Suppressor macrophage treated with lipopolysaccharide for 1 hour (primary cell): ENCODE results near the gene LRRC3B.
"Not testable (repeated sequence)": the region's sequence is repeated elsewhere in the genome, so short reads cannot be mapped to it uniquely, and the experiment has no call there.

Source experiments
- DNase-seq, 3 donors: peaks; one replicate each; pipeline ENCODE4 v3.0.0-alpha.2; 2020 to 2022

LRRC3B gene, protein sequence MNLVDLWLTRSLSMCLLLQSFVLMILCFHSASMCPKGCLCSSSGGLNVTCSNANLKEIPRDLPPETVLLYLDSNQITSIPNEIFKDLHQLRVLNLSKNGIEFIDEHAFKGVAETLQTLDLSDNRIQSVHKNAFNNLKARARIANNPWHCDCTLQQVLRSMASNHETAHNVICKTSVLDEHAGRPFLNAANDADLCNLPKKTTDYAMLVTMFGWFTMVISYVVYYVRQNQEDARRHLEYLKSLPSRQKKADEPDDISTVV

DNA sequence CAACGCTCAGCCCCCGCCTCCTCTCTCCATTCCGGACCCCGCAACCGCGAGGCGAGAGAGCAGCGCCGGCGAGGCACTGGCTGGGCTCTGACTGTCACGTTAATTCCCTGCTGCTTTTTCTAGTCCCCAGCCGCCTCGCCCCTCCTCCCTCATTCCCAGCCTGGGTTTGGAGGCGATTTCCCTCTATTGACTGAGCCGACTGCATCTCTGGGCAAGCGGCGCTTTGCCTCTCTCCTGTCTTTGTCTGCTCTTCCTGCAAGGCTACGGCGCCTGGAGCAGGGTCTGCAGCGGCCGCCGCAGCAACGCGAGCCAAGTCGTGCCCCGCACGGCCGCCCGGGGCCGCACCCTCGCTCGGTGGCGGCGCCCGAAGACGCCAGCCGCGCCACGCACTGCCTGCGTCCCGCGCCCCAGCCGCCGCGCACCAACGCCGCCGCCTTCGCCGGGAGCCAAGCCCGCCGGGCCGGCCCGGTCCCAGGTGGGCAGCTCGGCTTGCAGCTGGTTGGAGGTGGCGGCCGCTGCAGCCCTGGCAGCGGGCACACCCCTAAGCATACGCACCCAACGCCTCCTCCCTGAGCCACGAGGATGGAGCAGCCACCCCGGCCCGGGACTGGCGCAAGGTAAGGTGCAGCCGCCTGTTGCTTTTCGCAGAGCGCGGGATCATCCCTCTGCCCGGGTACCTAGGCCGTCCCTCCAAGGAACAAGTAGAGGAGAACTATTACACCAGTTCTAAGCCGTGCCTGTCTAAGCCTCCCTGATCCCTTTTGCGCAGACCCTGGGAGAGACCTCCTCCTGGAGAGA lies at the start of gene LRRC3B:
Gene LRRC3B, plus strand, starts transcription at position 152 of the 798 bp plus-strand sequence. CDS start 86,901 bp downstream, outside the sequence.
- DNase-seq, result no peak

DNA sequence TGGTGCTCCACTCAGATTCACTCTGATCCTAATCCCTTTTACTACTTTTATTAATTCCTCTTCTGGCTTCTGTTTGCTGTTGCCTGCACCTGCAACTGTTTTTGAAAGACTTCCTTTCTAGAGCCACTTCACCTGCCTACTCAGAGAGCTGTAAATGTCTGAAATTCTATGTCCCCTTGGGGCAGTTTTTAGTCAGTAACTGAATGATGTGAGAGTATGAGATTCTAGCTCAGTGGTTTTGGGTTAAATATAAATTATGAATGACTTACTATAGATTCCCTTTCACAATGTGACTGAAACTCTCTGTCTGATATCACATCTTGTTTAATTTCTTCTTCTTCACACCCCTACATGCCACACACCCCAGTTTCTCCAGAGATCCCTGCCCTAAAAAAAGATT lies 47.8 kb upstream of the LRRC3B start:
- no peak for DNase-seq

DNA sequence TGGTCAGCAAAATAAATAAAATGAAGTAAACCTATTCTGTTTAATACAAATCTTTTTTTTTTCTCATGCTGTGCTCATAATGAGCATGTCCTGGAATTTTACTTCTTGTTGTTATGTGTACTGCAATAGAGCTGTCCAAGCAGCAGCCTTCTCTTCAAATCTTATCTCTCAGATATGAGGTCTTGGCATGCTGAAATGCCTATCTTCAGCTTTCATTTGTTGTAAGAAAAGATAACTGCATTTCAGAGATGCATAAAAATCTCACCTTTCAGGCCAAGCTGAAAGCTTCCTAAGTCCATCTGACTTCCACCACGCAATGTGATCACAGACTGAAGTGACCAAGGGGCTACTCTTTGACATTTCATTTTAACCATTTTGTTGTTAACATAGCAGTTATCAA lies 43.5 kb upstream of the LRRC3B start:
- DNase-seq, result no peak

DNA sequence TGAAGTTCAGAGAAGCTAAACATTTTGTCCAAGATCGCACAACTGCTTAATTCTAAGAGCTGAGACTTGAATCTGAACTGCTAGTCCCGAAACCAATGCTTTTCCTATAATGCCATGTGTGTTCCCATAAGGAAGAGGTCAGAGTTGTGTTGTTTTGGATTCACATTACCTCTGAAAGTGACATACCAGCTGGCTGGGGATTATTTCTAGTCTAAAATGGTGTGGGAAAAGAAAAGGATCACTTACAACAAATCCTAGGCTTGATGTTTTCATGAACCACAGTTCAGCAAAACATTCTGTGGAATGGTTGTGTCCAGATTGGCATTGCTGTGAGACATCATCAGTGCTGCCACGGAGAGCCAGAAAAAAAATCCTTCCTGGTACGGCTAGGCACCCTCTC lies 35.0 kb upstream of the LRRC3B start:
- DNase-seq, result no peak

DNA sequence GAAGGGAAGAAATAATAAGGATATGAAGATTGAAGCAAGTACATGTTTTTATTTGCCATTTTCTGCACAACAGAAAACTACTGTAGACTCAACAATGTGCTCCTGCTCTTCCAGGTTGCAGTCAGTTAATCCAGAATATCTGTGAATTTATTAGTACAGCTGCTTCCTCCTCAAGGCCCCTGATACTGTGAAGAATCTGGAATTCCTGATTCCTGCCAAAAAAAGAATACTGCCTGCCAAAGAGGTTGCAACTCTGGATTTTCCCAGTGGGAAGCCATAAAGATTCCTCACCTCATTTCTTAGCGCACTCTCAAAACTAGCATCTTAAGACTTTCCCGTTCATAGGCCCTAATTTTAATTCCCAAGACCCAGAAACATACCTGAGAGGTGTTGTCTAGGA lies 33.6 kb upstream of the LRRC3B start:
- no peak for DNase-seq

DNA sequence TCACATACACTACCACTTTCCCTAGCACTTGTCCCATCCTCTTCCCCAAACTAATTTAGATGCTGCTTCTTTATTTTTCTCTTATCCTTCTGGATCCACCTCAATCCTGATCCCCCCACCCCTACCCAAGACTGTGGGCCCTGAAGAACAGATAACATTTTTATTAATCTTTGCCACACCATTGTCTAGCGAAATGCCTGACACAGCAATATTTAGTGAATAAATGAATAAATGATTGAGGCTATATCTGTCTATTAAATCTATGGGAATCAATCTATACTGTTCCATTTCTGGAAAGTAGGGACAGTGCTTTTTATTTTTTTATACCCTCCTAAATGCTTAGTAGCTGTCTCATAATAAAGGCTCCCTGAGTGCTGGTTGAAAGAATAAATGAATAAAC lies 32.9 kb upstream of the LRRC3B start:
- DNase-seq, result no peak

DNA sequence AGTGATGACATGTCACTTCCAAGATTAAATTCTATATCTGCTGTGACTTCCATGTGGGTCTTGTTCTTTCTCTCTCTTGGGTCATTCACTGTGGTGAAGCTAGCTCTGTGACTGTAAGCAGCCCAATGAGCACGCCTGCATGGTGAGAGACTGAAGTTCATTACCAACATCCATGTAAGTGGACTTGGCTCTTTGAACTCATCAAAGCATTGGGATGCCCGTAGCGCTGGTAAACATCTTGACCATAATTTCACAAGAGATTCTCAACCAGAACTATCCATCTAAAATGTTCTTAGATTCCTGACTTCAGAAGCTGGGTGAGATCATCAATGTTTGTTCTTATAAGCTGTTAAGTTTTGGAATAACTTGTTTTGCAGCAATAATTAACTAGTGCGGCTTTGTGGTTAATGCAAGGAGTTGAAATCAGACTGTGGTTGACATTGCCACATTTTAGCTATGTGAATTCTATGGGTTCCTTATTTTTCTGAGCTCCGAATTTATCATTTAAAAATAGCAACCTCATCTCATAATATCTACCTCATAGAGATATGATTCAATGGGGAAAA lies 31.6 kb upstream of the LRRC3B start:
- no peak for DNase-seq

DNA sequence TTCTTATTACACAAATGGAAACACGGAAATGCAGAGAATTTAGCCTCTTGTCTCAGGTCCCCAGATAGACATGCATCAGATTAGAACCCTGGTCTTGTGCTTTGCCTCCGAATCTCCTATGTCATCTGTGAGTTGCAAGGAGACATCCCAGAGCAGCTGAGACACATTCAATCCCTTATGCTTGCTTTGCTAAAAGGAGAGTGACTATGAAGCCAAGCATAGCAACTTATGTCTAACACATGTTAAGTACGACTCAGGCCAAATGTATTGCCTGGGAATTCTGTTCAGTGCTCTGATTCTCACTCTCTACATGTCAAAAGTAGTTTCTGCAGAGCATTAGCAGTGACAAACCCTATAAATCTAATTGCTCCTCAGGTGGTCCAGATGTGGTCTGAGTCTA lies 30.6 kb upstream of the LRRC3B start:
- DNase-seq, result no peak

DNA sequence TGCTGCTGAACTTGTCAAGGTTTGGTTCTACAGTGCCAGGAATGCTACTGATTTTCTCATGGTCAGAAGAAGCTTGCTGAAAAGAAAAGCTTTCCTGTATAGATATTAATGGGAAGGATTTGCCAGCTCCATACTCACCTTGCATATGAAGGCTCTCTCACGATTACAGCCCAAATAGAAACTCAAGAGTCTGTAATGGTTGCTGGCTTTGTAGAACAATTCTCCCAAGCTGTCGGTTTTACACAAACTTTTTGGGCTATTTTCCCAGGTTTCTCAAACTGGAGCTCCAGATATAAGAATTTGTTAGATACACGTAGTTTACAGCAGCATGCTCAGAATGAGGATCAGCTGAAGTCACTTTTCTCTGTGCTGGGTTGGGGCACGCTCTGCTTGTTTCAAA lies 30.1 kb upstream of the LRRC3B start:
- no peak for DNase-seq

DNA sequence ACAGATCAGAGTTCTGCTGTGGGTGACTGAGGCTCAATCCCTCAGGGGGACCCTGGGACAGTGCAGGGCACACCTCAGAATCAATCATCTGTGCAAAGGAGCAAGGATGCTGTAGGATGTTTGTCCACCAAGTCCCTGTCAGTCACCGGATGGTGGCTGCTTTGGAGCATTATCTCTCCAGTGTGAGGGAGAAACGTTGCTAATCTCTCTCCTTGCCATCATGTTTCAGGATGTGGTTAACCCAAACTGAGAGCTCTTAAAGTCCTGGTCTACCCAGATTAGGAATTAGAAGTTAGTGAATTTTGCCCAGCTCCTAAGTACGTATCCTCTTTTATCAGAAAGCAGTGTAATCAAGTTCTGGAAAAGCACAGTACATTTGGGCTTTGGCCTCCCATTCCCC lies 26.2 kb upstream of the LRRC3B start:
- DNase-seq, result no peak

DNA sequence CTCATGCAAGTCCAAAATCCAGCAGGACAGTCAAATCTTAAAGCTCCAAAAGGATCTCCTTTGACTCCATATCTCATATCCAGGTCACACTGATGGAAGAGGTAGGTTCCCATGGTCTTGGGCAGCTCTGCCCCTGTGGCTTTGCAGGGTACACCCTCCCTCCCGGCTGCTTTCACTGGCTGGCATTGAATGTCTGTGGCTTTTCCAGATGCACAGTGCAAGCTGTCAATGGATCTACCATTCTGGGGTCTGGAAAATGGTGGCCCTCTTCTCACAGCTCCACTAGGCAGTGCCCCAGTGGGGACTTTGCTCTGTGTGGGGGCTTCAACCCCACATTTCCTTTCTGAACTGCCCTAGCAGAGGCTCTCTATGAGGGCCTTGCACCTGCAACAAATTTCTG lies 19.3 kb upstream of the LRRC3B start:
- not testable (repeated sequence) for DNase-seq

DNA sequence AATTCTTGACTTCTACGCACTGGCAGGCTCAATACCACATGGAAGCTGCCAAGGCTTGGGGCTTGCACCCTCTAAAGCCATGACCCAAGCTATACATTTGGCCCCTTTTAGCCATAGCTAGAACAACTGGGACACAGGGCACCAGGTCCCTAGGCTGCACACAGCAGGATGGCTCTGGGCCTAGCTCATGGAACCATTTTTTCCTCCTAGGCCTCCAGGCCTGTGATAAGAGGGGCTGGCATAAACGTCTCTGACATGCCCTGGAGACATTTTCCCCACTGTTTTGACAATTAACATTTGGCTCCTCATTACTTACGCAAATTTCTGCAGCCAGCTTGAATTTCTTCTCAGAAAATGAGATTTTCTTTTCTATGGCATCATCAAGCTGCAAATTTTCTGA lies 18.8 kb upstream of the LRRC3B start:
- DNase-seq, result not testable (repeated sequence)

DNA sequence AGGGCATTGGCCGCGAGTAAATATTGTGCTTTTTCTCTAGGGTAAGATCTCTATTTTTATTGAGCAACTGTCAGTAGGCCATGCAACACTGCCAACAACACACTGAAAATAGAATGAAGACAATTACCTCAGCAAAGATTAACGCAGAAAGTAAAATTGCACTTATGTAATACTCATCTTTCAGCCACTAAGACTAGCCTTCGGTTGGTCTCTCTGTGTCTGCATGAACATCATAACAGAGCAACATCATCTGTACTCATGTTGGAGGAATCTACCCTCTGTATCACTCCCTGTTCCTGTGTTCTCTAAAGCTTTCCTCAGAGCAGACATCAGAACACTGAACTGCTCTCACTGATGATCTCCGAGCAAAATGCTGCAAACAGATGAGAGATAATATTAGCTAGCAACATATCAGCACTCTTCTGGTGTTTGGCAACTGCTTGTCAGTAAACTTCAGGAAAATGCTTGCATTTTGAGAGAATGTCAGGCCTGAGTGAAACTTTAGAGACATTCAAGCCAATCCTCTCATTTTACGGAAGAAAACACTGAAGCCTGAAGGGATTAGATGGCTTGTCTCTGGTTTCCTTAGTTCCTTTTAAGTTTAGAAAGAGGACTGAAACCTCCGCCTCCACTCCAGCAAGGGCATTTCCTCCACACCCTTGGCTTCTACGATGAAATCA lies 8.4 kb upstream of the LRRC3B start:
- no peak for DNase-seq

DNA sequence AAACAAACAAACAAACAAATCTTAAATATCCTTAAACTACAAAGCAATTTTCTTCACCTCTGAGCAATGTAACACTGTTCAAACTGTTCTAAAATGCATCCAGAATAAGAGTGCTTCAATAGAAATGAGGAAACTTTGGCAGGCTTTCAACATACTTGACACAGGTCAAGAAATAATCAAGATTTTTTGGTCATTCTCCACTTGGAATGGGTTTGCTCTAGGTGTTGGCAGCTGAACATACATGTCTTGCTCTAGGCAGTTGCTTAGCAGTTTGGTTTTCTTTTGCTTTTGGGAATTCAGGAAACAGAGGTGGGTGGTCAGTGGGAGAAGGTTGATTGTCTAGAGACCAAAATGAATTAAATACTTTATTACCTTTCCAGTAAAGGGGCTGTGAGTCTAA lies 1.4 kb upstream of the LRRC3B start:
- no peak for DNase-seq

DNA sequence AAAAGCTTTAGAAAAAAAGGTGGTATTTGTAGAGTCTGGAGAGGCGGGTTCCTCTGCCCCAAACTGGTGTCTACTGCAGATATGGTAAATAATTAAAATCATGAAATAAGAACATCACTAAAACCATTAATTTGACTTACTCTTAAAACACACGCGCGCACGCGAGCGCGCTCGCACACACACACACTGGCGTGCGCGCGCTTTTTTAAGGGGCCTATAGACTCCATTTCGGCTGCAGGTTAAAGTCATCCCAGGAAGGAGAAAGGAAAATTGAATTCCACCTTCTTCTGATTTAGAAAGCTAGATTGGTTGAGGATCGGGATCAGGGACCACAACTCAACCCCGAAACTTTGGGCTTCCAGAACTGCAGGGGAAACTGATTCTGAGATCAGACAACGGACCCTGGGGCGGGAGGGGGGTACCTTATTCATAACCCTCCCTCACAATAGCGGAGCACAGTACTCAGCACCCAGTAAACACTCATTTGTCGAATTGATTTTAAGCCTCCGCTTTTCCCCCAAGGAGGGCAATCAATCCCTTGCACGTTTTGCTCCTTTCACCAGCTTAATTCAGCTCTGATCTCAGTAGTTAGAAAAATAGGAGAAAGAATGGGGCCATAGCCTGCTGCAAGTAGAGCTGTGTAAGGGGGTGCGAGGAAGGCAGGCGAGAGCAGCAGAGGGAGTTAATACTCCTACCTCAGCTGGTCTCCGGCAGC lies 509 bp upstream of the LRRC3B start:
- DNase-seq, result no peak

DNA sequence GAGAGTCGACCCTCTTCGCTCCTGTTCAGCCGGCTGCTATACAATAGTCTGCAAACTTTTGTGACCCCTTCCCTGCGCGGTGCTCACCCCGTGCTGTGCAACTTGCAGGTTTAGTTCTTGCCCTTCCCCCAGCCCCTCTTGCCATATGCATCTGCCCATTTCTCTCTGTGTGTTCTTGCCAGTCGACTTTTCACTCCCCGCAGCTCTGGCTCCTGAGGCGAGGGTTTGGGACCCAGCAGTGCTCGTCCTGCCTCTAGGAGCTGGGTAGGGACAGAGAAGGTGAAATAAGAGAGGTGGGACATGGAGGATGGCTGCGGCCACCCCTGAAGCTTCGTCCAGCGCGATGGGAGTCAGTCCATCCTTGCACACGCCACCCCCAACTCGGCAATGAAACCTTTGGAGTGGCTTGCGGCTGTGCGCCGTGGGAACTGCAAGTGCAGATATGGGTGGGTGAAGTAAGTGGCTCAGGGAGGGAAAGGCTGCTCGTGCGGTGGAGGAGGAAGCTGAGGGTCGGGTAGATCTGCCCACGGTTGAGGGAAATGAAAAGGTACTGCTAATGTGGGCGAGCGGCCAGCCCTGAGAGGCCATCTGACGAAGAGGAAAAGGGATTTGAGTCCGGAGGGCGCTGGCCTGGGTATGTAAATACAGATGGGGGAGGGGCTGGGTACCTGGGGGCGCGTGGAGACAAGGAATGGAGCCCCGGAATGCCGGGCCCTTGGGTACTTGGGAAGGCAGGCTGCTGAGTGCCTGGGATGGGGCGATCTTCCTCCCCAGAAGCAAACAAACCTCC lies 1.0 kb downstream of the LRRC3B start:
- DNase-seq, result no peak

DNA sequence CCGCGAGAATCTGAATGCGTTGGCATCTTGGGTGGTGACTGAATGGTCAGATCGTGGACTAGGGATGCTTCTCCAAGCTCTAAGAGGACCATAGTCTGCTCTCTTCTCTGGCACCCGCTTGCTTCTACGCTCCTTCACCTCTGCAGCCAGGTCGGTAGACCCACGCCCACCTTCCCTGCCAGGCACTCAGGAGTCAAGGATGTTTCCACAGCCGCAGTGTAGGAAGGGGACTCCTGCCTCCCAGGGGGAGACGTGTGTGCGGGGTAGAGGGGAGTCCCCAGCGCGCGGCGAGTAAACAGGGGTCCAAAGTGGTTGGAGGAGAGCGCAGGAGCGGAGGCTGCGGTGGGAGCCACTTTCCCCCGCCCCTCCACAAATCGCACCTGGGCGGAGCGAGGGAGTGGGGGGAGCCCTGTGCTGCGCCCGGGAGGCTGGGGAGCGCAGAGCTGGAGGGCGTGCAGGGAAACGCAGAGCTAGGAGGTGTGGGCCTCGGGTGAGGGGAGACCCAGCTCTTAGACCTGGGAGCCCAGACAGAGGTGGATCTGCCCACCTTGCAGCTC lies 1.7 kb downstream of the LRRC3B start:
- DNase-seq, result no peak

DNA sequence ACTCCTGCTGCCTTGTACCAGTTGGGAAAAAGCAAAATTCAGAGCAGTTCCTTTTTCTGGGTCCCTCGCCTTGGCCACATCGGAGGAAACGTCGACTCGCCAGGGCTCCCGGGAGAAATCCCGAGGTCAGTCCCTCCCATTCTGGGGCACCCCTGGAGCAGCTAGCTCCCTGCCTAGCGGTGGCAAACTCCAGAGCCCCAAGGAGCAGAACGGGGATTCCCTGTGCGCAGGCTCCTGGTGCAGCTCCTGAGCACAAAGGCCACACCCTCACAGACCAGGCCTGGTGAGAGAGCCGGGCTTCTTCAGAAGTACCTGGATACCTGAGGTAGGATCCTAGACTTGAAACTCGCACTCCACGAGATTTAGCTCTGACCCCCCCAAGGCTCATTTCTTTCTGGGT lies 2.6 kb downstream of the LRRC3B start:
- no peak for DNase-seq

DNA sequence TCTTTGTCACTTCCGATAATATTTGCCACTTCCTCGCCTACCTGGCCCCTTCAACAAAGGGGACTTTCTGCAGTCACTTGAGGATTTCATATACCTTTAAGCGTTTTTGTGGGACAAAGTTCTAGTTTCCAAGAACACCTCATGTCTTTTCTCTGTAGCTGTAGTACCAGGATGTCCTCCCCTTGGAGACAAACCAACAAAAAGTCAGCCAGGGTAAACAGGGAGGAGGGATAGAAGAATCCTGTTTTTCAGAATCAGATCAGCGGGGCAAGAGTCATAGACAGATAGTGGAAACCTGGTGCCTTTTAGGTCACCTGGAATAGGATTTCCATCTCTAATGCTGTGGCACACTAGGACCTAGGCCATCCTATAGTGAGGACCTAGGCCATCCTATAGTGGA lies 4.5 kb downstream of the LRRC3B start:
- DNase-seq, result no peak

DNA sequence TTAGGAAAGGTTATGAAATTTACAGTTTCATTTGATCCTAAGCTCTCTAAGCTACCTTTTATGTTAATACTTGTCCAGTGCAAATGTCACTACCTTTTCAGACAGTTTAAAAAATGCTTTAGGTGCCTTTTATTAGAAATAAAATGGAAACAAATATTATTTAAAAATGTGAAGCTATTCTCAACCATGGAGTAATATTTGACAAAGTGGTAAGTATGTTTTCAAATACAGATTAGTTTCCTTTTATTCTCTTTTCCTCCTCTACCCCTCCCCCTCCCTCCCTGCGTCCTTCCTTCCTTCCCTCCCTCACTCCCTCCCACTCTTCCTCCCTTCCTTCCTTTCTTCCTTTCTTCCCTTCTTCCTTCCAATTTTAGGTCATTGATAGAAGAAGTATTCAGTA lies 6.3 kb downstream of the LRRC3B start:
- DNase-seq, result no peak

DNA sequence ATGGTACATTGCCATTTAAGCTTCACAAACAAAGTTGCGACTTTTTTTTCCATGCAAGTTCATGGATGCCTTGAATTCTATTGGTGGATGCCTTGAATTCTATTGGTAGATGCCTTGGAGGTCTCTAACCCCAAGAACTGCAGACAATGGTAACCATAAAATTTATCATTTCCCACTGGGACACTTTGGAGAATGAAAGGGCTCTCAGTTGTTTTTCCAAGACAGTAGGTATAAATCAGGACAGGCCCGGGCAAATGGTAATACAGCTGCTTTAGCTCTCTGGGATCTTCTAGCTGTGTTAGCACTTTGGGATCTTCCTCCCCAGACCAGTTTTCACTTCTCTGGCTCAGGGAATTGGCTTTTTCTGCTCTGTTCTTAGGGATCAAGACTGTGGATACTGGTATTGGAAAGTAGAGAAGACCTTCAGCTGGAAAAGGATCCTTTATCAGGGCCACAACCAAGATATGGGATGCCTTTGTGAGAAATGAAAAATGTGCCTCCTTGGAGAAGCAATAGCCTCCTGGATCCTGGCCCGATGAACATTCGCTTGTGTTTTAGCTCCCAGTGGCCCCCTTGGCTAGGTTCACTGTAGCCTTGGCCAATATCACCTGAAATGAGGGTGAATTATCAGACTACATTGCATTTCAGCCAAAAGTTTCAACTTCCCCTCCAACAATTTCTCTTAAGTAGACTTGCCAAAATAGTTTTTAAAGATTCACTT lies 8.3 kb downstream of the LRRC3B start:
- DNase-seq, result no peak
